ENCODE measurements around the gene NTRK3.

DNA sequence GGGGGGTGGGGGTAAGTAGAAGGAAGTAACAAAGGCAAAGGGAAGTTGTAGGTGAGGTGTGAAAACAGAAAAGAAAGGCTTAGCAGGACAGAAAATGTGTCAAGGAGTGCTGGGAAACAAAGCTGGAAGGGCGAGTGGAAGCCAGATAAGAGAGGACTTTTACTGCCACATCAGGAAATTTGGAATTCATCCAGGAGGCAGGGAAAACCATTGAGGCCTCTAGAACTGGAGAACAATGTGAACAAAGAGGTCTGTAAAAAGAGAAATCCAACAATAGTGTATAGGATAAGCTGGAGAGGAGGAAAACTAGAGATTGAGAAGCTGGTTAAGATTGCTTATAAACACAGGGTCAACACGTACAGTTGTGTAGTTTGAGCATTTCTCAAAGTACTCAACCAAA, 116.6 kb downstream of the NTRK3 start:
- no peak for TF ChIP-seq SP1 (IDR thresholded peaks at IDR 0.05)
- TF ChIP-seq FOXM1 (IDR thresholded peaks at IDR 0.05; ENCODE audit: borderline replicate concordance) = no peak
- no peak for TF ChIP-seq TARDBP (IDR thresholded peaks at IDR 0.05)
- TF ChIP-seq, protein P1, sequence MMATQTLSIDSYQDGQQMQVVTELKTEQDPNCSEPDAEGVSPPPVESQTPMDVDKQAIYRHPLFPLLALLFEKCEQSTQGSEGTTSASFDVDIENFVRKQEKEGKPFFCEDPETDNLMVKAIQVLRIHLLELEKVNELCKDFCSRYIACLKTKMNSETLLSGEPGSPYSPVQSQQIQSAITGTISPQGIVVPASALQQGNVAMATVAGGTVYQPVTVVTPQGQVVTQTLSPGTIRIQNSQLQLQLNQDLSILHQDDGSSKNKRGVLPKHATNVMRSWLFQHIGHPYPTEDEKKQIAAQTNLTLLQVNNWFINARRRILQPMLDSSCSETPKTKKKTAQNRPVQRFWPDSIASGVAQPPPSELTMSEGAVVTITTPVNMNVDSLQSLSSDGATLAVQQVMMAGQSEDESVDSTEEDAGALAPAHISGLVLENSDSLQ (IDR thresholded peaks at IDR 0.05) = no peak

All from HEK293T (cell line).